HPDE6-E6E7 (cell line): Measurements from ENCODE around the gene FSTL3.
"Not testable (repeated sequence)": the region's sequence is repeated elsewhere in the genome, so short reads cannot be mapped to it uniquely, and the experiment has no call there.

Experiments
- DNase-seq: peaks from one replicate; pipeline ENCODE4 v3.0.0; 2011; ENCODE audit warnings: missing footprints; ENCODE audit errors: extremely low spot score

The FSTL3 gene

GRCh38 chr19:661427-662196, 14.6 kb upstream of the FSTL3 start:
- no peak for DNase-seq

- no peak for DNase-seq
Measured at GRCh38 chr19:662207-662961, 13.8 kb upstream of the FSTL3 start.

- DNase-seq = peak; percentile 63
Measured at GRCh38 chr19:662962-663681, 13.1 kb upstream of the FSTL3 start, which contains the start of gene RNF126. TSS of gene RNF126 (minus strand) at chr19:663214. CDS start at chr19:663121, 93 bp downstream.

GRCh38 chr19:663682-664117, 12.5 kb upstream of the FSTL3 start:
- DNase-seq = no peak

- DNase-seq = no peak
Measured at GRCh38 chr19:664913-665443, 11.2 kb upstream of the FSTL3 start.

- DNase-seq = not testable (repeated sequence)
Measured at GRCh38 chr19:666985-667573, 9.1 kb upstream of the FSTL3 start.

- not testable (repeated sequence) for DNase-seq
Measured at GRCh38 chr19:668675-669434, 7.3 kb upstream of the FSTL3 start.

GRCh38 chr19:670609-671075, 5.5 kb upstream of the FSTL3 start:
- no peak for DNase-seq

GRCh38 chr19:674282-675151, 1.7 kb upstream of the FSTL3 start:
- DNase-seq = no peak

GRCh38 chr19:676007-676338, 219 bp upstream of the FSTL3 start:
- no peak for DNase-seq

- DNase-seq = peak; percentile 76
Measured at GRCh38 chr19:677201-677600, 1.0 kb downstream of the FSTL3 start.

- DNase-seq = no peak
Measured at GRCh38 chr19:677601-678436, 1.6 kb downstream of the FSTL3 start.

GRCh38 chr19:678791-679388, 2.7 kb downstream of the FSTL3 start:
- no peak for DNase-seq

- DNase-seq = peak; percentile 47
Measured at GRCh38 chr19:679418-680286, 3.5 kb downstream of the FSTL3 start.

GRCh38 chr19:680287-681028, 4.3 kb downstream of the FSTL3 start:
- peak; percentile 91 for DNase-seq

- DNase-seq = peak; percentile 54
Measured at GRCh38 chr19:681029-682019, 5.1 kb downstream of the FSTL3 start.
